ENCODE data around the gene MACROD1. TPM values are rescaled to one million over a fixed set of nuclear protein-coding genes. Genes with fewer than 3 reads are reported as not detected.

MACROD1 gene
- total and polyA plus RNA-seq, 2 of the 13 experiments (the other 11 are each of a cell fraction or from before 2014, with no cell fraction given) = 23.1 to 34.5 TPM

GRCh38 chr11:64085906-64086257 is 80.0 kb downstream of the MACROD1 start:
- Histone ChIP-seq H2AFZ (ENCODE audit: low read length) (no peak overlapping the region), H3K27me3 (ENCODE audit: control insufficient read depth in 1 of 2, insufficient read depth in 2 of 2, low read length in 2 of 2) (no peaks in the 10 kb centered on the region; a peak in 1 of 5 replicates), H4K20me1 (ENCODE audit: insufficient read depth, low read length) (peaks cover 3% of the 10 kb centered on the region; the same call in 1 of the 2 replicates), H3K4me3 (replicated peaks in 1 of 3; ENCODE audit: insufficient read depth in 1 of 3, low read depth in 2 of 3, low read length in 3 of 3) (no peak overlapping the region), H3K9me3 (ENCODE audit: low read length) (no peaks in the 10 kb centered on the region), H3K27ac (ENCODE audit: extremely low read length, insufficient read depth, low read length) (no peak overlapping the region), H3K4me1 (ENCODE audit: insufficient read depth, low read length) (peaks cover 33% of the 10 kb centered on the region), H3K79me2 (ENCODE audit: insufficient read depth, low read length) (no peaks in the 10 kb centered on the region), H3K4me2 (ENCODE audit: low read depth, low read length) (no peak overlapping the region), H3K9ac (ENCODE audit: insufficient read depth, low read depth, low read length) (no peak overlapping the region), H3K36me3 (replicated peaks in 1 of 2; ENCODE audit: control insufficient read depth in 1 of 2, insufficient read depth in 2 of 2, low read length in 2 of 2) (no peaks in the 10 kb centered on the region)
- in situ Hi-C loops (cut with HindIII; ENCODE audit: extremely low pct_ligation_motif_present, low pct_unique_long_range_greater_than_20kb) = loop anchor here (5.0 kb wide), 1 partner anchor 61 kb away; no protein-coding TSS in a partner anchor
- peak; percentile 18 for ATAC-seq
- POLR2A ChIA-PET = interaction anchor here (1.0 to 2.0 kb wide), 3 partner anchors 13 to 79 kb away, joined by 3 to 7 read pairs (median 3); no protein-coding TSS in a partner anchor
- intact Hi-C loops (cut with micrococcal nuclease; ENCODE audit: unreplicated experiment) = loop anchor here (5.0 kb wide), 1 partner anchor 39 kb away; no protein-coding TSS in a partner anchor
- no peak for DNase-seq (ENCODE audit: low spot score)
- WGBS (ENCODE audit: low lambda C conversion rate) = 70% methylated on average over 2 of the region's 5 CpGs
- BruUV-seq (replicated peaks) = no TSS peak
- FAIRE-seq = no peak
- TF ChIP-seq ZNF121 (CRISPR knock-in tag; IDR thresholded peaks at IDR 0.05) (0 out of 2 replicates have a peak, but pooled peaks have one; percentile 14), ZNF552 (CRISPR knock-in tag; IDR thresholded peaks at IDR 0.05; ENCODE audit: borderline replicate concordance) (no peak)
- CTCF ChIA-PET (ENCODE audit: low intra/inter-chr PET ratio, low total read pairs) = no interaction called here

- Histone ChIP-seq H4K20me1 (ENCODE audit: insufficient read depth, low read length) (peaks cover 3% of the 10 kb centered on the region; the same call in 1 of the 2 replicates), H3K4me3 (replicated peaks in 1 of 3; ENCODE audit: insufficient read depth in 1 of 3, low read depth in 2 of 3, low read length in 3 of 3) (peak overlapping the region; percentile 27 to 44 (median 33); a peak in 4 of 6 replicates), H3K4me1 (ENCODE audit: insufficient read depth, low read length) (peaks cover 31% of the 10 kb centered on the region), H3K79me2 (ENCODE audit: insufficient read depth, low read length) (no peaks in the 10 kb centered on the region), H2AFZ (ENCODE audit: low read length) (no peak overlapping the region), H3K9me3 (ENCODE audit: low read length) (no peaks in the 10 kb centered on the region), H3K4me2 (ENCODE audit: low read depth, low read length) (peak overlapping the region; percentile 61), H3K27me3 (ENCODE audit: control insufficient read depth in 1 of 2, insufficient read depth in 2 of 2, low read length in 2 of 2) (no peaks in the 10 kb centered on the region; a peak in 1 of 5 replicates), H3K36me3 (replicated peaks in 1 of 2; ENCODE audit: control insufficient read depth in 1 of 2, insufficient read depth in 2 of 2, low read length in 2 of 2) (no peaks in the 10 kb centered on the region), H3K27ac (ENCODE audit: extremely low read length, insufficient read depth, low read length) (peak overlapping the region; percentile 25), H3K9ac (ENCODE audit: insufficient read depth, low read depth, low read length) (peak overlapping the region; percentile 38)
- in situ Hi-C loops (cut with HindIII; ENCODE audit: extremely low pct_ligation_motif_present, low pct_unique_long_range_greater_than_20kb) = loop anchor here (5.0 kb wide), 1 partner anchor 62 kb away; no protein-coding TSS in a partner anchor
- FAIRE-seq = no peak
- CTCF ChIA-PET (ENCODE audit: low intra/inter-chr PET ratio, low total read pairs) = no interaction called here
- intact Hi-C loops (cut with micrococcal nuclease; ENCODE audit: unreplicated experiment) = loop anchor here (5.0 kb wide), 1 partner anchor 38 kb away; no protein-coding TSS in a partner anchor
- WGBS (ENCODE audit: low lambda C conversion rate) = 13% methylated on average over 7 of the region's 27 CpGs
- DNase-seq (ENCODE audit: low spot score) = peak; percentile 72
- BruUV-seq (replicated peaks) = TSS peak; percentile 45
- ATAC-seq = peak; percentile 87
- POLR2A ChIA-PET = interaction anchor here (0.6 to 2.0 kb wide), 5 partner anchors 14 to 81 kb away, joined by 3 to 7 read pairs (median 3); partner anchors contain the start of gene MACROD1
- TF ChIP-seq ZBTB8A (CRISPR knock-in tag; IDR thresholded peaks at IDR 0.05; ENCODE audit: borderline replicate concordance, low read depth) = no peak
- no peak for TF ChIP-seq SOX5 (CRISPR knock-in tag; IDR thresholded peaks at IDR 0.05; ENCODE audit: borderline replicate concordance)
- TF ChIP-seq ZNF562 (CRISPR knock-in tag; IDR thresholded peaks at IDR 0.05; ENCODE audit: borderline replicate concordance) = no peak
- no peak for TF ChIP-seq MIER3 (CRISPR knock-in tag; IDR thresholded peaks at IDR 0.05; ENCODE audit: borderline replicate concordance)
- no peak for TF ChIP-seq ZBTB37 (CRISPR knock-in tag; IDR thresholded peaks at IDR 0.05)
- no peak for TF ChIP-seq SRSF4 (IDR thresholded peaks at IDR 0.05; ENCODE audit: low read depth, low read length, poor library complexity, severe bottlenecking)
- TF ChIP-seq SKIL (CRISPR knock-in tag; IDR thresholded peaks at IDR 0.05; ENCODE audit: borderline replicate concordance) = peak; percentile 33; the same call in 1 of the 2 replicates
- no peak for TF ChIP-seq AGO1 (IDR thresholded peaks at IDR 0.05; ENCODE audit: low read depth, low read length, poor library complexity, severe bottlenecking)
Observed at GRCh38 chr11:64084951-64085710, 80.8 kb downstream of the MACROD1 start.

Data from HepG2 (cell line).